WTC11 (cell line): ENCODE data around the gene NKG7. TPM values are rescaled to one million over a fixed set of nuclear protein-coding genes. Genes with fewer than 3 reads are reported as not detected.

ENCODE experiments used
- ATAC-seq: fragments of 200-7000 bp; cut with Tn5 transposase; 2 replicates; pipeline ENCODE4 v1.10.0; 2021; ENCODE audit warnings: mild to moderate bottlenecking, moderate library complexity
- Bru-seq: library from RNA; stranded (reverse); fragments of 400-500 nt; gene quantifications from one replicate; lab custom pipeline; 2021; lab: Mats Ljungman, UMichigan
- CTCF ChIA-PET: fragments of 300-600 bp; sonication (Branson Sonifier 250); formaldehyde crosslinking; loops from one replicate; lab custom pipeline; 2021; ENCODE audit warnings: antibody characterized with exemption; lab: Charles Lee
- POLR2A ChIA-PET: fragments of 350-600 bp; sonication (Branson Sonifier 250); formaldehyde crosslinking; loops from one replicate; lab custom pipeline; 2021; ENCODE audit warnings: antibody characterized with exemption; lab: Charles Lee
- DNase-seq: peaks from one replicate; pipeline ENCODE4 v3.0.0; 2021; ENCODE audit warnings: low spot score
- H3K27ac Mint-ChIP-seq: 2 replicates; pipeline ENCODE4 v1.8.0; 2021; ENCODE audit warnings: mixed read lengths
- H3K27me3 Mint-ChIP-seq: 2 replicates; pipeline ENCODE4 v1.8.0; 2021; ENCODE audit warnings: low read depth, mild to moderate bottlenecking, moderate library complexity, mixed read lengths
- H3K36me3 Mint-ChIP-seq: 2 replicates; pipeline ENCODE4 v1.8.0; 2021; ENCODE audit warnings: mixed read lengths
- H3K4me1 Mint-ChIP-seq: 2 replicates; pipeline ENCODE4 v1.8.0; 2022; ENCODE audit warnings: mixed read lengths
- H3K4me3 Mint-ChIP-seq: 2 replicates; pipeline ENCODE4 v1.8.0; 2021; ENCODE audit warnings: mild to moderate bottlenecking, moderate library complexity, mixed read lengths
- H3K9me3 Mint-ChIP-seq: 2 replicates; pipeline ENCODE4 v1.8.0; 2021; ENCODE audit warnings: mixed read lengths
- CREM ChIP-seq: sonication (generic); formaldehyde crosslinking; IDR thresholded peaks from 2 replicates; pipeline ENCODE4 v1.8.1; 2022; ENCODE audit warnings: mild to moderate bottlenecking, missing genetic modification reagents, moderate library complexity
- GRHL2 ChIP-seq: fragments of 250-450 bp; sonication (Bioruptor Pico); IDR thresholded peaks from 2 replicates; pipeline ENCODE4 v1.8.0; 2022; ENCODE audit warnings: mild to moderate bottlenecking, moderate library complexity; ENCODE audit not compliant: insufficient replicate concordance, severe bottlenecking
- GTF2I ChIP-seq: fragments of 250-450 bp; sonication (Bioruptor Pico); conservative IDR thresholded peaks from 2 replicates; pipeline ENCODE4 v1.4.0; 2021; ENCODE audit warnings: mild to moderate bottlenecking
- KAT7 ChIP-seq: sonication (generic); formaldehyde crosslinking; IDR thresholded peaks from 2 replicates; pipeline ENCODE4 v1.8.1; 2023; ENCODE audit warnings: missing genetic modification reagents, mild to moderate bottlenecking, borderline replicate concordance
- NFATC4 ChIP-seq: fragments of 250-450 bp; sonication (Bioruptor Pico); IDR thresholded peaks from 2 replicates; pipeline ENCODE4 v1.9.0; 2021; ENCODE audit warnings: mild to moderate bottlenecking
- NFE2L1 ChIP-seq: sonication (generic); formaldehyde crosslinking; IDR thresholded peaks from 2 replicates; pipeline ENCODE4 v1.8.1; 2023; ENCODE audit warnings: missing genetic modification reagents
- NFYB ChIP-seq: sonication (generic); formaldehyde crosslinking; conservative IDR thresholded peaks from 2 replicates; pipeline ENCODE4 v1.8.0; 2022; ENCODE audit warnings: low read depth, missing genetic modification reagents
- NR1H2 ChIP-seq: sonication (generic); formaldehyde crosslinking; IDR thresholded peaks from 2 replicates; pipeline ENCODE4 v1.9.0; 2021; ENCODE audit warnings: mild to moderate bottlenecking, moderate library complexity, missing genetic modification reagents
- NR2C2 ChIP-seq: sonication (generic); formaldehyde crosslinking; IDR thresholded peaks from 2 replicates; pipeline ENCODE4 v1.8.0; 2022; ENCODE audit warnings: mild to moderate bottlenecking, missing genetic modification reagents
- SP1 ChIP-seq: sonication (generic); formaldehyde crosslinking; conservative IDR thresholded peaks from 2 replicates; pipeline ENCODE4 v1.8.1; 2022; ENCODE audit warnings: missing genetic modification reagents
- ZNF121 ChIP-seq: sonication (generic); formaldehyde crosslinking; IDR thresholded peaks from 2 replicates; pipeline ENCODE4 v1.8.0; 2023; ENCODE audit warnings: missing genetic modification reagents
- ZNF232 ChIP-seq: sonication (generic); formaldehyde crosslinking; IDR thresholded peaks from 2 replicates; pipeline ENCODE4 v1.8.0; 2022; ENCODE audit warnings: mild to moderate bottlenecking, missing genetic modification reagents
- ZNF423 ChIP-seq: fragments of 250-450 bp; sonication (Bioruptor Pico); IDR thresholded peaks from 2 replicates; pipeline ENCODE4 v2.1.2; 2022; ENCODE audit warnings: mild to moderate bottlenecking, moderate library complexity
- long read RNA-seq, 3 experiments: library from RNA in 1 of 3; library from capped mRNA in 1 of 3; library from polyadenylated mRNA in 1 of 3; unstranded in 2 of 3; stranded (forward) in 1 of 3; transcript quantifications; one replicate each; pipeline ENCODE4 v2.0.0, GENCODE V29; 2021
- total RNA-seq: library from RNA; stranded (reverse); gene quantifications from 3 replicates; pipeline ENCODE4 v1.2.3, GENCODE V29; 2021
- TF ChIP-seq, protein P1 (sequence below): sonication (generic); formaldehyde crosslinking; IDR thresholded peaks from 2 replicates; pipeline ENCODE4 v1.8.0; 2022; ENCODE audit warnings: mild to moderate bottlenecking, missing genetic modification reagents
- TF ChIP-seq, protein P2 (sequence below): sonication (generic); formaldehyde crosslinking; conservative IDR thresholded peaks from 2 replicates; pipeline ENCODE4 v1.8.1; 2022; ENCODE audit warnings: mild to moderate bottlenecking, missing genetic modification reagents
- TF ChIP-seq, protein P3 (sequence below): fragments of 250-450 bp; sonication (Bioruptor Pico); IDR thresholded peaks from 2 replicates; pipeline ENCODE4 v1.9.0; 2021; ENCODE audit warnings: mild to moderate bottlenecking, borderline replicate concordance
- TF ChIP-seq, protein P4 (sequence below): sonication (generic); formaldehyde crosslinking; conservative IDR thresholded peaks from 2 replicates; pipeline ENCODE4 v1.8.1; 2023; ENCODE audit warnings: mild to moderate bottlenecking, low read depth, missing genetic modification reagents, moderate library complexity
- TF ChIP-seq, protein P5 (sequence below): sonication (generic); formaldehyde crosslinking; IDR thresholded peaks from 2 replicates; pipeline ENCODE4 v1.8.0; 2022; ENCODE audit warnings: mild to moderate bottlenecking, missing genetic modification reagents
- TF ChIP-seq, protein P6 (sequence below): sonication (generic); formaldehyde crosslinking; IDR thresholded peaks from 2 replicates; pipeline ENCODE4 v1.8.1; 2022; ENCODE audit warnings: missing genetic modification reagents, borderline replicate concordance
- TF ChIP-seq, protein P7 (sequence below): fragments of 250-450 bp; sonication (Bioruptor Pico); conservative IDR thresholded peaks from 2 replicates; pipeline ENCODE4 v1.9.0; 2021; ENCODE audit warnings: mild to moderate bottlenecking

NKG7 gene, protein sequence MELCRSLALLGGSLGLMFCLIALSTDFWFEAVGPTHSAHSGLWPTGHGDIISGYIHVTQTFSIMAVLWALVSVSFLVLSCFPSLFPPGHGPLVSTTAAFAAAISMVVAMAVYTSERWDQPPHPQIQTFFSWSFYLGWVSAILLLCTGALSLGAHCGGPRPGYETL
- total RNA-seq (0.53 to 0.63 TPM in 2 of 3 replicates, not detected in the other), Bru-seq, nascent RNA (not detected)
- long read RNA-seq, experiment 1, result 0 reads
- long read RNA-seq, experiment 2, result 0 reads
- long read RNA-seq, experiment 3, result 0 reads

DNA sequence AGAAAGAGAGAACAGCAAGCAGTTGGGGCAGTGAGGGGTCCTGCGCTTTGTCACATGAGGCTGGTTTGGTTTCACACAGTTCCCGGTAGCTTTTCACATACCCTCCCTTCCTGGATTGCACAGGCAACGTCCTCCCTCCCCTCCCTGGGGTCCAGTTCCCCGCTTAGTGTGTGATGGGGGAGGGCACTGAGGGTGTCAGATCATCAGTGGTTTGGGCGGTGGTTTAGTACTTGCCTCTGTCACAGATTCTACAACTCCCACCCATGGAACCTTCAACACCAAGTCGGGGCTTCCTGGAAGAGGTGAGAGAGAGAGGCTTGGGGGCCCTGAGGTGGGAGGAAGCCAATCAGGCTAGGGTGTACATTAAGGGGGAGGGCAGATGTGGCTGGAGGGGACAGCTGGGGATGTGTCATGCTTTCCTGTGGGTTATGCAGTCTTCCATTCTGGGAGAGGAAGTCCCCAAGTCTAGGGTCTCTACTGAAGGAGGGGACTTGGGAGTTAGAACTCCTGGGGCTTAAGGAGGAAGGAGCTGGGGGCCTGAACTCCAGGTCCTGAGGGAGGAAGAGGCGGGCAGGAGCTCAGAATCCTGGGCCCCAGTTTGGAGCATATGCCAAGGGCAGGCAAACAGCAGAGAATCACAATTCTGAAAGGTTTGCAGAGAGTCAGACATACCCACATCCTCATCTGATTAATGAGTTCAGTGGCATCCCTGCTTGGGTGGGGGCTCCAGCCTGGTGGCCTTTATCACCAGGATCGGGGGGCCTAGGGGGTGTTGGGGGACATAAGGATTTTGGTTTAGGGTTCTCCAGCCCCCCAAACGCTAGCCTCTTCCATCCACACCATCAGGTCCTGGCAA lies at the start of gene NKG7:
Gene NKG7, minus strand, starts transcription at position 6 of the 856 bp plus-strand sequence. CDS start 119 bp downstream, outside the sequence.
- TF ChIP-seq NFYB (CRISPR knock-in tag) (no peak), KAT7 (CRISPR knock-in tag) (no peak), SP1 (no peak), NFE2L1 (CRISPR knock-in tag) (no peak), ZNF423 (CRISPR knock-in tag) (no peak), NR1H2 (no peak)
- TF ChIP-seq, protein P1, sequence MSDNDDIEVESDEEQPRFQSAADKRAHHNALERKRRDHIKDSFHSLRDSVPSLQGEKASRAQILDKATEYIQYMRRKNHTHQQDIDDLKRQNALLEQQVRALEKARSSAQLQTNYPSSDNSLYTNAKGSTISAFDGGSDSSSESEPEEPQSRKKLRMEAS, result no peak
- TF ChIP-seq, protein P2, sequence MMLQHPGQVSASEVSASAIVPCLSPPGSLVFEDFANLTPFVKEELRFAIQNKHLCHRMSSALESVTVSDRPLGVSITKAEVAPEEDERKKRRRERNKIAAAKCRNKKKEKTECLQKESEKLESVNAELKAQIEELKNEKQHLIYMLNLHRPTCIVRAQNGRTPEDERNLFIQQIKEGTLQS (CRISPR knock-in tag), result no peak
- TF ChIP-seq, protein P3, sequence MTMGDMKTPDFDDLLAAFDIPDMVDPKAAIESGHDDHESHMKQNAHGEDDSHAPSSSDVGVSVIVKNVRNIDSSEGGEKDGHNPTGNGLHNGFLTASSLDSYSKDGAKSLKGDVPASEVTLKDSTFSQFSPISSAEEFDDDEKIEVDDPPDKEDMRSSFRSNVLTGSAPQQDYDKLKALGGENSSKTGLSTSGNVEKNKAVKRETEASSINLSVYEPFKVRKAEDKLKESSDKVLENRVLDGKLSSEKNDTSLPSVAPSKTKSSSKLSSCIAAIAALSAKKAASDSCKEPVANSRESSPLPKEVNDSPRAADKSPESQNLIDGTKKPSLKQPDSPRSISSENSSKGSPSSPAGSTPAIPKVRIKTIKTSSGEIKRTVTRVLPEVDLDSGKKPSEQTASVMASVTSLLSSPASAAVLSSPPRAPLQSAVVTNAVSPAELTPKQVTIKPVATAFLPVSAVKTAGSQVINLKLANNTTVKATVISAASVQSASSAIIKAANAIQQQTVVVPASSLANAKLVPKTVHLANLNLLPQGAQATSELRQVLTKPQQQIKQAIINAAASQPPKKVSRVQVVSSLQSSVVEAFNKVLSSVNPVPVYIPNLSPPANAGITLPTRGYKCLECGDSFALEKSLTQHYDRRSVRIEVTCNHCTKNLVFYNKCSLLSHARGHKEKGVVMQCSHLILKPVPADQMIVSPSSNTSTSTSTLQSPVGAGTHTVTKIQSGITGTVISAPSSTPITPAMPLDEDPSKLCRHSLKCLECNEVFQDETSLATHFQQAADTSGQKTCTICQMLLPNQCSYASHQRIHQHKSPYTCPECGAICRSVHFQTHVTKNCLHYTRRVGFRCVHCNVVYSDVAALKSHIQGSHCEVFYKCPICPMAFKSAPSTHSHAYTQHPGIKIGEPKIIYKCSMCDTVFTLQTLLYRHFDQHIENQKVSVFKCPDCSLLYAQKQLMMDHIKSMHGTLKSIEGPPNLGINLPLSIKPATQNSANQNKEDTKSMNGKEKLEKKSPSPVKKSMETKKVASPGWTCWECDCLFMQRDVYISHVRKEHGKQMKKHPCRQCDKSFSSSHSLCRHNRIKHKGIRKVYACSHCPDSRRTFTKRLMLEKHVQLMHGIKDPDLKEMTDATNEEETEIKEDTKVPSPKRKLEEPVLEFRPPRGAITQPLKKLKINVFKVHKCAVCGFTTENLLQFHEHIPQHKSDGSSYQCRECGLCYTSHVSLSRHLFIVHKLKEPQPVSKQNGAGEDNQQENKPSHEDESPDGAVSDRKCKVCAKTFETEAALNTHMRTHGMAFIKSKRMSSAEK, result no peak
- Mint-ChIP-seq H3K4me1 (peaks cover 9% of the 10 kb centered on the region), H3K4me3 (no peak within 1 kb of the TSS), H3K27ac (no peak within 1 kb of the TSS), H3K36me3 (no peaks in the 10 kb centered on the region), H3K27me3 (peaks cover 29% of the 10 kb centered on the region), H3K9me3 (no peaks in the 10 kb centered on the region)
- ATAC-seq, result no peak
- no peak for DNase-seq
- POLR2A ChIA-PET, result no interaction called here
- CTCF ChIA-PET, result no interaction called here

DNA sequence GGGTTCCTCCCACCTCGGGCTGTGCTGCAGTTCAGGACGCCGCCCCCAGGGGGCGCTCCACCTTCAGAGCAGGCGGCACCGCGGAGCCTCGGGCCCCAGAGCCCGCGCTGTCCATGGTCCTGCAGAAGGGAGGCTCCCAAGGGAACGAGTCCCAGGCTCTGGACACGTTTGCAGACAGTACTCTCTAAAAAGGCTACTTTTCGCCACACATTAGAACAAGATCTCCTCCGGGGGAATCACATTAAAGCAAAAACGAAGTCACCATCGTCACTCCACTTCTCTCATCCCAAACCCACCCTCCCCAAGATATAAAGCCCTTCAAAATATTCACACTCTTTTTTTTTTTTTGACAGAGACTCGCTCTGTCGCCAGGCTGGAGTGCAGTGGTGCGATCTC lies 49.6 kb upstream of the NKG7 start:
- Mint-ChIP-seq H3K27me3 (peaks cover 55% of the 10 kb centered on the region), H3K4me3 (peak overlapping the region; percentile 59), H3K27ac (no peak overlapping the region), H3K4me1 (peaks cover 5% of the 10 kb centered on the region; the same call in 1 of the 2 replicates), H3K36me3 (no peaks in the 10 kb centered on the region), H3K9me3 (peaks cover 10% of the 10 kb centered on the region; the same call in 1 of the 2 replicates)
- ATAC-seq (peak; percentile 86), DNase-seq (peak; percentile 97)
- CTCF ChIA-PET, result interaction anchor here (0.6 to 3.1 kb wide), 71 partner anchors 10 to 335 kb away, joined by 3 to 51 read pairs (median 5); partner anchors contain the start of genes C19orf84, CLDND2, ETFB and IGLON5
- POLR2A ChIA-PET, result interaction anchor here (0.7 to 1.4 kb wide), 3 partner anchors 54 to 80 kb away, joined by 4 to 5 read pairs (median 5); partner anchors contain the start of gene ETFB
- 0 out of 2 replicates have a peak, but pooled peaks have one; percentile 13 for TF ChIP-seq ZNF121
- peak; percentile 59; the same call in 1 of the 2 replicates for TF ChIP-seq CREM (CRISPR knock-in tag)
- TF ChIP-seq, protein P4, sequence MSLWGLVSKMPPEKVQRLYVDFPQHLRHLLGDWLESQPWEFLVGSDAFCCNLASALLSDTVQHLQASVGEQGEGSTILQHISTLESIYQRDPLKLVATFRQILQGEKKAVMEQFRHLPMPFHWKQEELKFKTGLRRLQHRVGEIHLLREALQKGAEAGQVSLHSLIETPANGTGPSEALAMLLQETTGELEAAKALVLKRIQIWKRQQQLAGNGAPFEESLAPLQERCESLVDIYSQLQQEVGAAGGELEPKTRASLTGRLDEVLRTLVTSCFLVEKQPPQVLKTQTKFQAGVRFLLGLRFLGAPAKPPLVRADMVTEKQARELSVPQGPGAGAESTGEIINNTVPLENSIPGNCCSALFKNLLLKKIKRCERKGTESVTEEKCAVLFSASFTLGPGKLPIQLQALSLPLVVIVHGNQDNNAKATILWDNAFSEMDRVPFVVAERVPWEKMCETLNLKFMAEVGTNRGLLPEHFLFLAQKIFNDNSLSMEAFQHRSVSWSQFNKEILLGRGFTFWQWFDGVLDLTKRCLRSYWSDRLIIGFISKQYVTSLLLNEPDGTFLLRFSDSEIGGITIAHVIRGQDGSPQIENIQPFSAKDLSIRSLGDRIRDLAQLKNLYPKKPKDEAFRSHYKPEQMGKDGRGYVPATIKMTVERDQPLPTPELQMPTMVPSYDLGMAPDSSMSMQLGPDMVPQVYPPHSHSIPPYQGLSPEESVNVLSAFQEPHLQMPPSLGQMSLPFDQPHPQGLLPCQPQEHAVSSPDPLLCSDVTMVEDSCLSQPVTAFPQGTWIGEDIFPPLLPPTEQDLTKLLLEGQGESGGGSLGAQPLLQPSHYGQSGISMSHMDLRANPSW, result no peak
- no peak for TF ChIP-seq GTF2I (CRISPR knock-in tag)
- no peak for TF ChIP-seq GRHL2 (CRISPR knock-in tag)
- peak; percentile 56; the same call in 1 of the 2 replicates for TF ChIP-seq NR2C2
- TF ChIP-seq, protein P5, sequence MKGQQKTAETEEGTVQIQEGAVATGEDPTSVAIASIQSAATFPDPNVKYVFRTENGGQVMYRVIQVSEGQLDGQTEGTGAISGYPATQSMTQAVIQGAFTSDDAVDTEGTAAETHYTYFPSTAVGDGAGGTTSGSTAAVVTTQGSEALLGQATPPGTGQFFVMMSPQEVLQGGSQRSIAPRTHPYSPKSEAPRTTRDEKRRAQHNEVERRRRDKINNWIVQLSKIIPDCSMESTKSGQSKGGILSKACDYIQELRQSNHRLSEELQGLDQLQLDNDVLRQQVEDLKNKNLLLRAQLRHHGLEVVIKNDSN (CRISPR knock-in tag), result peak; percentile 73; the same call in 1 of the 2 replicates
- TF ChIP-seq NFATC4, result no peak
- TF ChIP-seq ZNF232, result peak; percentile 98
- TF ChIP-seq, protein P6, sequence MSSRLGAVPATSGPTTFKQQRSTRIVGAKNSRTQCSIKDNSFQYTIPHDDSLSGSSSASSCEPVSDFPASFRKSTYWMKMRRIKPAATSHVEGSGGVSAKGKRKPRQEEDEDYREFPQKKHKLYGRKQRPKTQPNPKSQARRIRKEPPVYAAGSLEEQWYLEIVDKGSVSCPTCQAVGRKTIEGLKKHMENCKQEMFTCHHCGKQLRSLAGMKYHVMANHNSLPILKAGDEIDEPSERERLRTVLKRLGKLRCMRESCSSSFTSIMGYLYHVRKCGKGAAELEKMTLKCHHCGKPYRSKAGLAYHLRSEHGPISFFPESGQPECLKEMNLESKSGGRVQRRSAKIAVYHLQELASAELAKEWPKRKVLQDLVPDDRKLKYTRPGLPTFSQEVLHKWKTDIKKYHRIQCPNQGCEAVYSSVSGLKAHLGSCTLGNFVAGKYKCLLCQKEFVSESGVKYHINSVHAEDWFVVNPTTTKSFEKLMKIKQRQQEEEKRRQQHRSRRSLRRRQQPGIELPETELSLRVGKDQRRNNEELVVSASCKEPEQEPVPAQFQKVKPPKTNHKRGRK, result no peak
- TF ChIP-seq, protein P7, sequence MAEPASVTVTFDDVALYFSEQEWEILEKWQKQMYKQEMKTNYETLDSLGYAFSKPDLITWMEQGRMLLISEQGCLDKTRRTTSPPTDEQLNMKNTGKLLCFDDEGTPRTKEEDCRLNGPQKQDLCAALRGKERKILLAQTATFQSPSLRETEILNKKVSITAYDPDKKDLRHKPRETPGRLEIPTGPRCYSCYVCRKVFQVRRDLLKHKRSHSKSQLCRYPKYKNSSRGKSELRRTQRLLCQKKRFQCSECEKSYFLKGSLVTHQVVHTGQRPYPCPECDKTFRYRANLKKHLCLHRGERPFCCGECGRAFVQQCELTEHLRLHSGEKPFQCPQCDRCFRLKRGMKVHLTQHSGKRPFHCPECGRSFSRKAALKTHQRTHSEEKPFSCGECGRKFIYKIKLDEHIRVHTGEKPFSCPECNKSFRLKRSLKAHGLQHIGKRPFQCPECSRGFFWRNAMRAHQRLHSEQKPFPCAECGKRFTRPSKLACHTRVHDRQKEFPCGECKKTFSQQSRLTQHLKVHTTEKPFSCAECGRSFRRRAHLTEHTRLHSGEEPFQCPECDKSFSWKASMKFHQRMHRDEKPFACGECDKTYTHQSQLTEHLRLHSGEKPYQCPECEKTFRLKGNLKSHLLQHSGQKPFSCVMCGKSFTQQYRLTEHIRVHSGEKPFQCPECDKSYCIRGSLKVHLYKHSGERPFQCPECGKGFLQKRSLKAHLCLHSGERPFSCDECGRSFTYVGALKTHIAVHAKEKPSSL (CRISPR knock-in tag), result no peak
